Measurements from ENCODE around the gene ELF1. TPM values are rescaled to one million over a fixed set of nuclear protein-coding genes. Genes with fewer than 3 reads are reported as not detected.

The ELF1 gene
- total and polyA plus RNA-seq, 2 experiments from 2014 or later, result 7.0 to 12.7 TPM

- H3K9me2 ChIP-seq (ENCODE audit: insufficient read depth), result 0 out of 2 replicates have a peak, but pooled peaks cover 7% of the 10 kb centered on the region
- H3K4me3 Mint-ChIP-seq, result no peak overlapping the region
- H3K4me2 ChIP-seq, result no peak overlapping the region
- H3K4me3 ChIP-seq, result no peak overlapping the region
- ATAC-seq (no peak), DNase-seq (ENCODE audit: low spot score) (no peak)
- H3K79me2 ChIP-seq (replicated peaks; ENCODE audit: insufficient read depth), result peaks cover 38% of the 10 kb centered on the region
- H4K20me1 ChIP-seq (replicated peaks; ENCODE audit: insufficient read depth), result peaks cover 2% of the 10 kb centered on the region; the same call in 1 of the 2 replicates
- H2AFZ ChIP-seq, result no peak overlapping the region
- peaks cover 13% of the 10 kb centered on the region for H3K9me3 Mint-ChIP-seq
- H3F3A ChIP-seq (replicated peaks; ENCODE audit: low read depth), result no peaks in the 10 kb centered on the region; the same call in 1 of the 2 replicates
- peaks cover 10% of the 10 kb centered on the region for H3K4me1 Mint-ChIP-seq
- H3K27ac Mint-ChIP-seq, result no peak overlapping the region; the same call in 1 of the 2 replicates
- H3K36me3 Mint-ChIP-seq (ENCODE audit: low read depth), result peaks cover 13% of the 10 kb centered on the region
- no peak overlapping the region for H3K27ac ChIP-seq (ENCODE audit: low read depth)
- peaks cover 2% of the 10 kb centered on the region for H3K27me3 Mint-ChIP-seq (ENCODE audit: insufficient read depth, low read depth, poor library complexity)
- H3K36me3 ChIP-seq (ENCODE audit: insufficient read depth), result no peaks in the 10 kb centered on the region
- no peaks in the 10 kb centered on the region for H3K27me3 ChIP-seq (ENCODE audit: insufficient read depth)
- TF ChIP-seq ZNF462 (CRISPR knock-in tag; IDR thresholded peaks at IDR 0.05) (no peak), CREB1 (CRISPR knock-in tag; IDR thresholded peaks at IDR 0.05; ENCODE audit: low read depth) (no peak), ZNF331 (CRISPR knock-in tag; IDR thresholded peaks at IDR 0.05; ENCODE audit: low read depth) (no peak), EZH2phosphoT487 (IDR thresholded peaks at IDR 0.05; ENCODE audit: unreplicated experiment) (no peak), JUNB (IDR thresholded peaks at IDR 0.05; ENCODE audit: unreplicated experiment) (no peak), ZNF114 (CRISPR knock-in tag; IDR thresholded peaks at IDR 0.05) (no peak), NANOG (IDR thresholded peaks at IDR 0.05; ENCODE audit: borderline replicate concordance) (no peak), STAT1 (IDR thresholded peaks at IDR 0.05; ENCODE audit: unreplicated experiment) (no peak), REST (IDR thresholded peaks at IDR 0.05; ENCODE audit: unreplicated experiment) (no peak), EZH2 (IDR thresholded peaks at IDR 0.05; ENCODE audit: low read depth, unreplicated experiment) (no peak)
- TF ChIP-seq, protein P1, sequence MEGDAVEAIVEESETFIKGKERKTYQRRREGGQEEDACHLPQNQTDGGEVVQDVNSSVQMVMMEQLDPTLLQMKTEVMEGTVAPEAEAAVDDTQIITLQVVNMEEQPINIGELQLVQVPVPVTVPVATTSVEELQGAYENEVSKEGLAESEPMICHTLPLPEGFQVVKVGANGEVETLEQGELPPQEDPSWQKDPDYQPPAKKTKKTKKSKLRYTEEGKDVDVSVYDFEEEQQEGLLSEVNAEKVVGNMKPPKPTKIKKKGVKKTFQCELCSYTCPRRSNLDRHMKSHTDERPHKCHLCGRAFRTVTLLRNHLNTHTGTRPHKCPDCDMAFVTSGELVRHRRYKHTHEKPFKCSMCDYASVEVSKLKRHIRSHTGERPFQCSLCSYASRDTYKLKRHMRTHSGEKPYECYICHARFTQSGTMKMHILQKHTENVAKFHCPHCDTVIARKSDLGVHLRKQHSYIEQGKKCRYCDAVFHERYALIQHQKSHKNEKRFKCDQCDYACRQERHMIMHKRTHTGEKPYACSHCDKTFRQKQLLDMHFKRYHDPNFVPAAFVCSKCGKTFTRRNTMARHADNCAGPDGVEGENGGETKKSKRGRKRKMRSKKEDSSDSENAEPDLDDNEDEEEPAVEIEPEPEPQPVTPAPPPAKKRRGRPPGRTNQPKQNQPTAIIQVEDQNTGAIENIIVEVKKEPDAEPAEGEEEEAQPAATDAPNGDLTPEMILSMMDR (conservative IDR thresholded peaks at IDR 0.05; ENCODE audit: low read depth in 2 of 2), result no peak
- TF ChIP-seq, protein P2, sequence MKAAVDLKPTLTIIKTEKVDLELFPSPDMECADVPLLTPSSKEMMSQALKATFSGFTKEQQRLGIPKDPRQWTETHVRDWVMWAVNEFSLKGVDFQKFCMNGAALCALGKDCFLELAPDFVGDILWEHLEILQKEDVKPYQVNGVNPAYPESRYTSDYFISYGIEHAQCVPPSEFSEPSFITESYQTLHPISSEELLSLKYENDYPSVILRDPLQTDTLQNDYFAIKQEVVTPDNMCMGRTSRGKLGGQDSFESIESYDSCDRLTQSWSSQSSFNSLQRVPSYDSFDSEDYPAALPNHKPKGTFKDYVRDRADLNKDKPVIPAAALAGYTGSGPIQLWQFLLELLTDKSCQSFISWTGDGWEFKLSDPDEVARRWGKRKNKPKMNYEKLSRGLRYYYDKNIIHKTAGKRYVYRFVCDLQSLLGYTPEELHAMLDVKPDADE (IDR thresholded peaks at IDR 0.05), result no peak
- H3K4me1 ChIP-seq (ENCODE audit: insufficient read depth), result no peaks in the 10 kb centered on the region
These were observed 34.3 kb upstream of the ELF1 start for GRCh38 chr13:41053384-41053826.
